HG03280 (cell line): ENCODE measurements around the gene LCA5.
A peak's percentile ranks its signal among the peaks of the same experiment; 100 is the strongest.
"Not testable (repeated sequence)": the region's sequence is repeated elsewhere in the genome, so short reads cannot be mapped to it uniquely, and the experiment has no call there.

Source experiments
- ATAC-seq: cut with Tn5 transposase; IDR thresholded peaks from one replicate; pipeline ENCODE4 v1.9.1; 2021; ENCODE audit warnings: mild to moderate bottlenecking, moderate library complexity; ENCODE audit not compliant: unreplicated experiment

The LCA5 gene

GRCh38 chr6:79536954-79537747, at the start of gene LCA5:
TSS of gene LCA5 (minus strand) at chr6:79537430. CDS start at chr6:79518894, 18,536 bp downstream.
- peak; percentile 99 for ATAC-seq

- no peak for ATAC-seq
Observed at GRCh38 chr6:79586548-79586947, 49.3 kb upstream of the LCA5 start.

GRCh38 chr6:79584332-79584731, 47.1 kb upstream of the LCA5 start:
- no peak for ATAC-seq

GRCh38 chr6:79577926-79578325, 40.7 kb upstream of the LCA5 start:
- ATAC-seq, result not testable (repeated sequence)

- no peak for ATAC-seq
Observed at GRCh38 chr6:79574630-79575225, 37.5 kb upstream of the LCA5 start.

- ATAC-seq, result no peak
Observed at GRCh38 chr6:79574174-79574573, 36.9 kb upstream of the LCA5 start.

- peak; percentile 32 for ATAC-seq
Observed at GRCh38 chr6:79571030-79571367, 33.8 kb upstream of the LCA5 start.

GRCh38 chr6:79570129-79571029, 33.1 kb upstream of the LCA5 start:
- peak; percentile 96 for ATAC-seq

GRCh38 chr6:79568996-79569395, 31.8 kb upstream of the LCA5 start:
- no peak for ATAC-seq

GRCh38 chr6:79564636-79565035, 27.4 kb upstream of the LCA5 start:
- ATAC-seq, result no peak

GRCh38 chr6:79559706-79560105, 22.5 kb upstream of the LCA5 start:
- no peak for ATAC-seq

- ATAC-seq, result no peak
Observed at GRCh38 chr6:79557673-79558467, 20.6 kb upstream of the LCA5 start.

- ATAC-seq, result no peak
Observed at GRCh38 chr6:79554305-79554704, 17.1 kb upstream of the LCA5 start.

GRCh38 chr6:79551401-79551800, 14.2 kb upstream of the LCA5 start:
- ATAC-seq, result no peak

- no peak for ATAC-seq
Observed at GRCh38 chr6:79548304-79548703, 11.1 kb upstream of the LCA5 start.

GRCh38 chr6:79546186-79546585, 9.0 kb upstream of the LCA5 start:
- ATAC-seq, result no peak

- peak; percentile 88 for ATAC-seq
Observed at GRCh38 chr6:79544939-79545450, 7.8 kb upstream of the LCA5 start.

GRCh38 chr6:79544299-79544927, 7.2 kb upstream of the LCA5 start:
- peak; percentile 53 for ATAC-seq

- ATAC-seq, result peak; percentile 25
Observed at GRCh38 chr6:79543886-79544285, 6.7 kb upstream of the LCA5 start.

GRCh38 chr6:79543411-79543810, 6.2 kb upstream of the LCA5 start:
- ATAC-seq, result no peak
